COLO829 (cell line): ENCODE results near the gene ZNF468.
"Not testable (repeated sequence)": the region's sequence is repeated elsewhere in the genome, so short reads cannot be mapped to it uniquely, and the experiment has no call there.

ENCODE experiments used
- DNase-seq: peaks from one replicate; pipeline ENCODE4 v3.0.0; 2012; ENCODE audit warnings: low spot score

ZNF468 gene

DNA sequence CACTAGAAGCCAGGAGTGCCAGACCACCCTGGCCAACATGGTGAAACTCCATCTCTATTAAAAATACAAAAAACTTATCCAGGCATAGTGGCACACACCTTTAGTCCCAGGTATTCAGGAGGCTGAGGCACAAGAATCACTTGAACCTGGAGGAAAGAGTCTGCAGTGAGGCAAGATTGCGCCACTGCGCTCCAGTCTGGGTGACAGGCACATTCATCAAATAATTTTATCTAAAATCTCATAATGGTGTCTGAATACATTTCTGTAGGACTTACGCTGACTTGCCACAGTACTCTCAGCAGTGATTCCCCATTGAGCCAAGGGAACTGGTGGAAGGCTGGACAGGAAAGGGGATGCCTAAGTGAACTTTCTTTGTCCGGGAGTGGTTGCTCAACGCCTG lies 31.7 kb downstream of the ZNF468 start:
- DNase-seq: no peak

DNA sequence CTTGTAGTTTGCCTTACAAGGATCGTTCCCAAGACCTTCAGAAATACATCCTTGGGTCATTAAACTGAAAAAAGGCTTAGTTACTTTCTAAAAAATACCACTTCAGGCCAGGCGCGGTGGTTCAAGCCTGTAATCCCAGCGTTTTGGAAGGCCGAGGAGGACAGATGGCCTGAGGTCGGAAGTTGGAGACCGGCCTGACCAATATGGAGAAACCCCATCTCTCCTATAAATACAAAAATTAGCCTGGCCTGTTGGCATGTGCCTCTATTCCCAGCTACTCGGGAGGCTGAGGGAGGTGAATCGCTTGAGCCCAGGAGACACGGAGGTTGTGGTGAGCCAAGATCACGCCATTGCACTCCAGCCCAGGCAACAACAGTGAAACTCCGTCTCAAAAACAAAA lies 33.7 kb downstream of the ZNF468 start:
- DNase-seq: no peak

DNA sequence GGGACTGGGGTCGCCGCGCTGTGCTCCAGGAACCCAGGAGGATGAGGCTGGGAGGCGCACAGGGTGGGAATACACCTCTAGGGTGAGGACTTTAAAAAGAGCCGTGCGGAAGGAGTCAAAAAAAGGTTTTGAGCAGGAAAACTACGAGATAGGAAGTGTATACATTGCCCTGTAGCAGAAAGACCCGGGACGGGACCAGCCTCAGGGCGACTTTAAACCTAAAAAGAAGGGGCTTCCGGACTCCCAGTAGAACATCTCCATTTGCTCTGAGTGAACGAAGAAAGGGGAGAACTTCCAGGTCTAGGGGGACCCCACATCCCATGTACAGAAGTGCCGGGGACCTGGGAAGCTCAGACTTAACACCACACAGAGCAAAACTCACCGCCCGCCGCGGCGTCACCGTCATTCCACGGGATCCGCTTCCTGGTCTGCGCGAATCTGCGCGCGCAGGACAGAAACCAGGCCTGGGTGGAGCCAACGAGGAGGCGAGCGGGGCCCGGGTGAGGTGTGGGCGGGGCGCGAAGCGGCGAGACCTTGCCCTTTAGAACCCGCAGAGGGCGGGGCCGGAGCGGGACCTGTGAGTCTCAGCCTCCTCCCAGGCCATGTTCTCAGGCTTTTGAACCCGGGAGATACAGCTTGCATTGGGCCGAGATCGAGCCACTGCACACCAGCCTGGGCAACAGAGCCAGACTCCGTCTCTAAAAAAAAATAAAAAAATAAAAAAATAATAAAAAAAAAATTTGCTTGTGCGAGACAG lies 36.0 kb downstream of the ZNF468 start, which contains the start of gene ZNF28:
TSS of gene ZNF28 (minus strand) at position 430 of the 757 bp plus-strand sequence. CDS start 3,675 bp downstream, outside the sequence.
- not testable (repeated sequence) for DNase-seq

DNA sequence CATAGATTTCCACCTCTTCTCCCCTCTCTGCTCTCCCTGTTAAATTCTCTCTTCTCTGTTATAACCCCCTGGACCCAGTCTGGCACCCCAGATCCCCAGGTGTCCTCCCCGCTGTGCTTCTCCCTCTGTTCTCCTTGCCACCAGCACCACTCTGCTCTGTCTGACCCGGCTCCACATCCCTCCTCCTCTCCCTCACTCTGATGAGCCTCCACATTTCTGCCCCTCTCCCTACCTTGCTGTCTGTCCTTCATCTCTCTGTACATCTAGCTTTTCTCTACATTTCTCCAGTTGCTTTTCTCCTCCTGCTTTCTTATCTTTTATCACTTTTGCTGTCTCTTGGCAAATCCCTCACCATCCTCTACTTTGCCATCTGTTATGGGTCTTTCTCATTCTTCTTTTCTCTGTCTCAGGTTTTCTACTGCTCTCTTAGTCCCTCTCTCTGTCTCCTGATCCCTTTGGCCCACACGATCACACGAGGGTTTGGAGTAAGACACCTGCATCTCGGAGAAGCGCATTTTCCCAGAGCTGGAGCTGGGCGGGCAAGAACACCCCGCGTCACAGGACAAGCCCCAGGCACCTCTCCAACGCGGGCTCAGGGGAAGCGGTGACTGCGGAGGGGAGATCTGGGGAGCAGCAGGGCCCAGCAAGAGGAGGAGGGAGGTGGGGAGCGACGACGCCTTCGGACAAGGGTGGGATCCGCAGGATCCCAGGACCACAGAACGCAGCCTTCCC lies 36.8 kb downstream of the ZNF468 start:
- not testable (repeated sequence) for DNase-seq

DNA sequence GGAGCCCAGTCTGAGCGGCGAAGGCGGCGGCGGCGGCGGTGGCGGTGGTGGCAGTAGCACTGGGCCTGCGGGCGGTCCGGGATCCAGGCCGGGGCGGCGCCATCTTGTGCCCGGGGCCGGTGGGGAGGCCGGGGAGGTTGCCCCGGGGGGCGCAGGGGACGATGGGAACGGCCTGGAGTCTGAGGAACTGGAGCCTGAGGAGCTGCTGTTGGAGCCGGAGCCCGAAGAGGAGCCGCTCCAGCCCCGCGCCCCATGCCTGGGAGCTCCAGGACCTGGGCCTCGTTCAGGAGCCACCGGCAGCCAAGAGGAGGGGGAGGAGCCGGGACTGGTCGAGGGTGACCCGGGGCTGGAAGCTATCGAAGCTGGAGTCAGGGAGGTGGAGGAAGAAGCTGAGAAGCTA lies 47.6 kb downstream of the ZNF468 start:
- no peak for DNase-seq

DNA sequence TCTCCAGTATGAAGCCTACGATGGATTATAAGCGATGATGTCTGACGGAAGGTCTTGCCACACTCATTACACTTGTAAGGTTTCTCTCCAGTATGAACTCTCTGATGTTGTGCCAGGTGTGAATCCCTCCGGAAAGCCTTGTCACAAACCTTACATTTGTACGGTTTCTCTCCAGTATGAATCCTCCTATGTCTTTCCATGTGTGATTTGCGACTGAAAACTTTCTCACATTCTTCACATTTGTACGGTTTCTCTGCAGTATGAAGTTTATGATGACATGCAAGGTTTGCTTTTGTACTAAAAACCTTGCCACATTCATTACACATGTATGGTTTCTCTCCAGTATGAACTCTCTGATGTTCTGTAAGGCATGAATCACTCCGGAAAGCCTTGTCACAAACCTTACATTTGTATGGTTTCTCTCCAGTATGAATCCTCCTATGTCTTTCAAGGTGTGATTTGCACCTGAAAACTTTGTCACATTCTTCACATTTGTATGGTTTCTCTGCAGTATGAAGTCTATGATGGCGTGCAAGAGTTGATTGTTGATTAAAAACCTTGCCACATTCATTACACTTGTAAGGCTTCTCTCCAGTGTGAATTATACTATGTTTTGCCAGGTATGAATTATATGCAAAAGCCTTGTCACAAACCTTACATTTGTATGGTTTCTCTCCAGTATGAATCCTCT lies 57.3 kb downstream of the ZNF468 start:
- not testable (repeated sequence) for DNase-seq

- DNase-seq: no peak
These were observed 68.0 kb downstream of the ZNF468 start for GRCh38 chr19:52789440-52789839.
